Fibroblast of peridontal ligament (primary cell): Measurements from ENCODE around the gene PI16.
"Not testable (repeated sequence)": the region's sequence is repeated elsewhere in the genome, so short reads cannot be mapped to it uniquely, and the experiment has no call there.

Experiments used
- DNase-seq: peaks from one replicate; pipeline ENCODE4 v3.0.0-alpha.2; 2010; ENCODE audit errors: extremely low read depth

Gene PI16

GRCh38 chr6:36928547-36928918 is 26.0 kb upstream of the PI16 start:
- no peak for DNase-seq

DNA sequence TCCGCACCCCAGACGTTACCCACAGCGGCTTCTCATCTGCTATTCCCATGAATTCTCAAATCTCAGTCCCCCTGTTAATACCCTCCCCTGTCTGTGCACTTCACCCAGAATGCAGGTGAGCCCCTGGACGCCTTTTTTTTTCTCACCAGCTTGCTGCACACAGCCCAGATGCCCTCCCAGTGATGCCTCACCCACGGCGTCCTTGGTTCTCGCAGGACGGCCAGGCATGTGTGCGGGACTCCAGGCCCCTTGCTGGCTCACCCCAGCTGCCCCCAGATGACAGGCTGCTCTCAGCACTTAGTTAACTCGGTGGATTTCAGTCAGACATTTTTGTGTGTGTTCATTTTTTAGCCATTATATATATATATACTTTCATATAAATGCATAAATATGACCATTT is 25.4 kb upstream of the PI16 start:
- no peak for DNase-seq

DNA sequence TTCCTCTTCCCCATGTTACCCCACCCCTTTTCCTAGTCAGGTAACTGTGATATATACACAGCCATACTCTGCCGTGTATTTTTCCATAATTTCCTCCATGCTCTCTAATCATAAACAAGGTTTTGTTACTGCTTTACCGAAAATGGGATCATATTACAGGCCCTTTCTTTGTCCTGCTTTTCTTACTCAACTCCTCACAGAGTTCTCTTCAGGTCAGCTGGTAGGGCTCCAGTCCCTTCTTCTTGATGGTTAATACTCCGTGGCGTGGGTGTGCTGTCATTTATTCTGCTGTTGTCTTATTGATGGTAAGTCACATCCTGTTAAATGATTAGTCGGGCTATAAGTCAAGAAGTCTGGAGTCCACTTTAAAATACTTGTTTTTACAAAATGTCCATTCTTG is 24.9 kb upstream of the PI16 start:
- peak; percentile 70 for DNase-seq

- no peak for DNase-seq
Measured at GRCh38 chr6:36930483-36930882, 24.1 kb upstream of the PI16 start.

DNA sequence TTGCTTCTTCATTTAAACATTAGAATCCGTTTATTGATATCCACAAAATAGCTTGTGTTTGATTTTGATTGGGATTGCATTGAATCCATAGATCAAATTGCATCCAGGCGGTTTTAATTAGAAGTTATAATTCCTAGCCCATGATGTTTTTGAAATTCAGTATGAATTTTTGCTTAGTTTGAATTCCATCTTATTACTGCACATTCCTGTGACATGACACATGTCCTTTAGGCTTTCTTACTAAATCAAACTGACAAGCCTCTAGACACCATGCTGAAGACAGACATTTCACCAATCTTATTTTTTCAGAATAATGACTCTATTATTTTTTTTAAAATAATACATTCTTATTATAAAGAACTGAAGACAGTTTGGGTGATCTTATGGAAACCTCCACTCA is 21.4 kb upstream of the PI16 start:
- DNase-seq: peak; percentile 85

GRCh38 chr6:36933519-36933918 is 21.0 kb upstream of the PI16 start:
- DNase-seq: no peak

- no peak for DNase-seq
Measured at GRCh38 chr6:36934901-36935300, 19.6 kb upstream of the PI16 start.

GRCh38 chr6:36936824-36937223 is 17.7 kb upstream of the PI16 start:
- DNase-seq: no peak

- no peak for DNase-seq
Measured at GRCh38 chr6:36937896-36938295, 16.6 kb upstream of the PI16 start.

GRCh38 chr6:36938536-36938935 is 16.0 kb upstream of the PI16 start:
- peak; percentile 45 for DNase-seq

- DNase-seq: not testable (repeated sequence)
Measured at GRCh38 chr6:36939005-36939404, 15.5 kb upstream of the PI16 start.

DNA sequence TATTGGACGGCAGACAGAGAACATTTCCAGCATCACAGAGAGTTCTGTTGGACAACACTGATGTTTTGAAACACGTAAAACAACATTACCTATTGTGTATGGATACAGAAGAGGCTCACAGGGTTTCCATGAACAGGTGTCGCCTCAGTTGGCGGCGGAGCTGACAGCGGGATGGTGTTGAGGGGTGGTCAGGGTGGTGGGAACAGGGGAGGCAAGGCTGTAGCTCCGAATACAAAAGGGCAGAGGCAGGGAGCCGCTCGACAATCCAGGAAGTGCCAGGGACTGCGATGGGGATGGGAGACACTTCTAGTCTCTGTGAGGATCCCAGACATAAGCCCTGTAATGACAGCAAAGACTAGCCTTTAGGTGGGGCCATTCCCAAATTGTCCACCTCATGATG is 14.5 kb upstream of the PI16 start:
- DNase-seq: no peak

- not testable (repeated sequence) for DNase-seq
Measured at GRCh38 chr6:36941561-36941960, 13.0 kb upstream of the PI16 start.

DNA sequence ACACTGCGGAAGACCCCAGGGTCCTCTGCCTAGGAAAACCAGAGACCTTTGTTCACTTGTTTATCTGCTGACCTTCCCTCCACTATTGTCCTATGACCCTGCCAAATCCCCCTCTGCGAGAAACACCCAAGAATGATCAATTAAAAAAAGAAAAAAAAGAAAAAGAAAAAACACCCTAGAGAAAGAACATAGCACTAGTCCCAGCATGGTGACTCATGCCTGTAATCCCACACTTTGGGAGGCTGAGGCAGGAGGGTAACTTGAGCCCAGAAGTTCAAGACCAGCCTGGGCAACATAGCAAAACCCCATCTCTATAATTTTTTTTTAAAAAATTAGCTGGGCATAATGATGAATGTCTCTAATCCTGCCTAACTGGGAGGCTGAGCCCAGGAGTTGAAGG is 12.2 kb upstream of the PI16 start:
- not testable (repeated sequence) for DNase-seq

DNA sequence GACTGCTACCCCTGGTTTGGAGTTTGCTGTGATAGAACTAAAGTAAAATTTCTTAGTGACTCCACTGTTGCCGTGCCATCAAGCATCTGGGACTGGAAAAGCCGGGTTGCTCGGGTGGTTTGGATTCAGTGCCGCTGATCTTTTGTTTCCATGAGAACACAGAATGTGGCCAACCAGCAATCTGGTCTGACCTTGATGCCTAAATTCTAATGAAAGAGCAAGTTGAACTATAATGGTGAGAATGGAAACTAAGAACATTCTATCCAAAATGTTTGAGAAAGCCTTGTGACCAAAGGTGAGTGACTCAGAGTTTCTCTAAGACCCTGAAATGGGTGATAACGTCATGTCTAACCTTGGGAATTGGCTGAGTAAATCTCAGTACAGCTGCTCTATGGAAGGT is 9.9 kb upstream of the PI16 start:
- no peak for DNase-seq

GRCh38 chr6:36945301-36945700 is 9.2 kb upstream of the PI16 start:
- DNase-seq: no peak

GRCh38 chr6:36946526-36946925 is 8.0 kb upstream of the PI16 start:
- DNase-seq: no peak

DNA sequence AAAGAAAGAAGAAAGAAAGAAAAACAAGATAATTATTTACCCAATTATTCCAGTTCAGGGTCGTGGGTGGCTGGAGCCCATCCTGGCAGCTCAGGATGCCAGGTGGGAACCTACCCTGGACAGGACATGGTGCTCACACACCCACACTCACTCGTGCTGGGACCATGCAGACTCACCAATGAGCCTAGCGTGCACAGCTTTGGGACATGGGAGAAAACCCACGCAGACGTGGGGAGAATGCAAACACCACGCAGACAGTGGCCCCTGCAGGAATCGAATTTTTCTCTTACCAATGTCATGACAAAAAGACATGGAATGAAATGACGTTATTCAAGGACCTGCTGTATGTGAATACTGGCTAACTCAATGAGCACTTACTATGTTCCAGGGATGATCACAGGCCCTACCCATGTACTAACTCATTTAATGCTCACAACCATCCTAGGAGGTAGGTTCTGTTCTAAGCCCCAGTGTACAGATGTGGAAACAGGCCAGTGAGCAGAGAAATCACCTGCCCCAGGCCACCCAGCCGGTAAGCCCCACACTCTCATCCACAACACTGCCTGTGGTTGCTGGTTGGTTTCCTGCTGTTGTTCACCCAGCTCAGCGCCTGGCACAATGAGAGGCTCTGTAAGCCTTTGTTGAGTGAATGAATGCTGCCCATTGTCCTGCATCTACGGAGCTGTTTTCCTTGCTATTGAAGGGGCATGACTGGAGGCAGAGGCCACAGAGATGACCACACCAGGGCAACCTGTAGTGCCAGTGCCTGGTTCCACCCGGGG is 6.8 kb upstream of the PI16 start:
- DNase-seq: no peak

DNA sequence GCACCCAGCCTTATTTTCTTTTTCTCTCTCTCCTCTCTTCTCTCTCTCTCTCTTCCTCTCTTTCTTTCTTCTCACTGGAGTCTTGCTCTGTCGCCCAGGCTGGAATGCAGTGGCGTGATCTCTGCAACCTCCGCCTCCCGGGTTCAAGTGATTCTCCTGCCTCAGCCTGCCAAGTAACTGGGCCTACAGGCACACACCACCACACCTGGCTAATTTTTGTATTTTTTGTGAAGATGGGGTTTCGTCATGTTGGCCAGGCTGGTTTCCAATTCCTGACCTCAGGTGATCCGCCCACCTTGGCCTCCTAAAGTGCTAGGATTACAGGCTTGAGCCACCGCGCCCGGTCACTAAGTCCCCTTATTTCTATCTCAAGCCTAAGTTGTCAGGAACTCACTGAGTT is 5.5 kb upstream of the PI16 start:
- DNase-seq: not testable (repeated sequence)

DNA sequence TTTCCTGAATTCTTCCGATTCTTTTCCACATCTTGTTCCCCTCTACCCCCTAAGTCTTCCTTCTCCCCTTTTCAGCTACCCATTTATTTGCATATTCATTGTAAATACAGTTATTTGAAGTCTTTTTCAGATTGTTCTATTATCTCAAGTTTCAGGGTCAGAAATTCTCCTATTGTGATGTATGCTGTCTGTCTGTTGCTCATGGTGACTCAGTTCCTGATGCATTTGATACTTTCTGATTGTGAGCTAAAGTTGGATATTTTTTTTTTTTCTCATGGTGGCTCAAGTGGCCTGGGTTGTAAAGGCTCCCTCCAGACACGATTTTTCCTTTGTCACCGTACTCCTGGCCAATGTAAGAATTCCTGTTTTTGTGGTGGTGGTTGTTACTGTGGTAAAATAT is 4.9 kb upstream of the PI16 start:
- DNase-seq: peak; percentile 35

- DNase-seq: no peak
Measured at GRCh38 chr6:36953931-36954261, 642 bp upstream of the PI16 start.

- no peak for DNase-seq
Measured at GRCh38 chr6:36955136-36955535, 598 bp downstream of the PI16 start.

- no peak for DNase-seq
Measured at GRCh38 chr6:36955671-36956445, 1.3 kb downstream of the PI16 start.

DNA sequence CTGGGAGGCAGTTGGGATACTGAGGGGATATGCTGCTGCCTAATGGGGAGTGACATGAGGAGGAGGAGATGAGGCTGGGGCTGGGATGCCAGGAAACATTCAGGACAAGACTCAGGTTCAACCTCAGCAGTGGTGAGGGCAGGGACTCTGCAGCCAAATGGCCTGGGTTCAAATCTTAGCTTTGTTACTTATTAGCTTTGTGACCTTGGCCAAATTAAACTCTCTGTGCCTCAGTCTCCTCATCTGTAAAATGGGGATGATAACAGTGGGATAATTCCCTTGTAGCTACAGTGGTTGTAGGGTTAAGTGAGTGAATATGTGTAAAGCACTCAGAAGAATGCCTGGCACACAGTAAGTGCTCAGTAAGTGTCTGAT is 1.9 kb downstream of the PI16 start:
- DNase-seq: no peak
